Measurements from ENCODE around the gene PCCA.

- TF ChIP-seq, protein P1, sequence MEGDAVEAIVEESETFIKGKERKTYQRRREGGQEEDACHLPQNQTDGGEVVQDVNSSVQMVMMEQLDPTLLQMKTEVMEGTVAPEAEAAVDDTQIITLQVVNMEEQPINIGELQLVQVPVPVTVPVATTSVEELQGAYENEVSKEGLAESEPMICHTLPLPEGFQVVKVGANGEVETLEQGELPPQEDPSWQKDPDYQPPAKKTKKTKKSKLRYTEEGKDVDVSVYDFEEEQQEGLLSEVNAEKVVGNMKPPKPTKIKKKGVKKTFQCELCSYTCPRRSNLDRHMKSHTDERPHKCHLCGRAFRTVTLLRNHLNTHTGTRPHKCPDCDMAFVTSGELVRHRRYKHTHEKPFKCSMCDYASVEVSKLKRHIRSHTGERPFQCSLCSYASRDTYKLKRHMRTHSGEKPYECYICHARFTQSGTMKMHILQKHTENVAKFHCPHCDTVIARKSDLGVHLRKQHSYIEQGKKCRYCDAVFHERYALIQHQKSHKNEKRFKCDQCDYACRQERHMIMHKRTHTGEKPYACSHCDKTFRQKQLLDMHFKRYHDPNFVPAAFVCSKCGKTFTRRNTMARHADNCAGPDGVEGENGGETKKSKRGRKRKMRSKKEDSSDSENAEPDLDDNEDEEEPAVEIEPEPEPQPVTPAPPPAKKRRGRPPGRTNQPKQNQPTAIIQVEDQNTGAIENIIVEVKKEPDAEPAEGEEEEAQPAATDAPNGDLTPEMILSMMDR (conservative IDR thresholded peaks at IDR 0.05) = no peak
- TF ChIP-seq ZFX (IDR thresholded peaks at IDR 0.05) = no peak
Measured at GRCh38 chr13:100247937-100248336, 159.0 kb downstream of the PCCA start.
